ENCODE data around the gene ATP13A3.
"Not testable (repeated sequence)": the region's sequence is repeated elsewhere in the genome, so short reads cannot be mapped to it uniquely, and the experiment has no call there.

ATP13A3 gene

DNA sequence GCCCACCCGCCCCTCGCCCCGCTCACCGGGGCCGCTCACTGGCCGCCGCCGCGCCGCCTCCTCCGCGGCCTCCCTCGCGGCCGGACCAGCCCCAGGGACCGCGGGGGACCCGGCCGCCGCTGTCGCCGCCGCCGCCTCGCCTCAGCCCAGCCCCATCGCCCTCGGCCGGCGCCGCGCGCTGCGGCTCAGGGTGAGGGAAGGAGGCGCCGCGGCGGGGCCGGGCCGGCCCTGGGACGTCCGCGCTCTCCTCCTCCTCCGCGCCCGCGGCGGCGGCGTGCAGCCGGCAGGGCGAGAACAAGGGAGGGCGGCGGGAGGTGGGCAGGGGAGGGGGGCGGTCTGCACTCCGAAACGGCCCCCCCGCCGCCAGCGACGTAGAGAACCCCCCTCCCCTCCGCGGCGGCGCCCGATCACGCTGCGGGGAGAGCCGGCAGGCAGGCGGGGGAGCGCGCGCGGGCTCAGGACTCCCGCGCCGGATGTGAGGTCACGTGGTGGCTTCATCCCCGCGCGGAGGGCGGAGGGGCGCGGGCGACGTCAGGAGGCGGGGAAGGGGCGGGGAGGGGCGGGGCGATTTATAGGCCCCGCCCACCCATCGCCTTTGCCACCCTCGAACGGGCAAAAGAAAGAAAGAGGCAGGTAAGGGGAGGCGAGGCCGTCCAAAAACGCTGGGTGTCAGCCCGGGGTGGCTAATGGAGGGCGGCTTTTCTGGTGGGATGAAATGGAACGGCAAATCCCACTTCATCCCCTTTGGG lies at the start of gene ATP13A3:
ATP13A3 (minus strand) TSS at position 463 of the 749 bp plus-strand sequence. CDS start 24,812 bp downstream, outside the sequence.
- FAIRE-seq: no peak

DNA sequence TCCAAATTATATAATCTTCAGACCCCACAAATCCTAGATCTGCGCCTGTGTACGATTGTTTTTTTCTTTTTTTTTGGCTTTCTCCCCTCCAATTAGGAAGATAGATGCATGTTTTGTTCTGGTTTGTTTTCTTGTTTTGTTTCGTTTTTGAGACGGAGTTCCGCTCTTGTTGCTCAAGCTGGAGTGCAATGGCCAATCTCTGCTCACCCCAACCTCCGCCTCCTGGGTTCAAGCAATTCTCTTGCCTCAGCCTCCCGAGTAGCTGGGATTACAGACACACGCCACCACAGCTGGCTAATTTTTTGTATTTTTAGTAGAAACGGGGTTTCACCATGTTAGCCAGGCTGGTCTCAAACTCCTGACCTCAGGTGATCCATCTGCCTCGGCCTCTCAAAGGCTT lies 48.4 kb upstream of the ATP13A3 start:
- FAIRE-seq: not testable (repeated sequence)

DNA sequence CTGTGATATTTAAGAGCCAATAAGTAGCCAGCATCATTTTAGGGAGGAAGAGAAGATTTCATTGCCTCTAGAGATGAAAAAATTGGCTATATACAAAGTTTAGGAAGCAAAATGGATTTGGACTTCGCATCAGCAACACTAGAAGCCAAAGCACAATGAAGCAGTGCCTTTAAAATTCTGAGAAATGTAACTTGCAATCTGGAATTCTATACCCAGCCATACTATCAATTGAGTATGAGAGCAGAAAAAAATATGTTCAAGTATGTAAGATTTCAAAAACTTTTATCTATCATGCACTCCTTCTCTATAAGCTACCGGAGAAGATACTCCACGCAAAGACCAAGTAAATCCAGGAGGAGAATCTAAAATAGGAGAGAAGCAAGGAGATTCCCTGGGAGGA lies 47.4 kb upstream of the ATP13A3 start:
- no peak for FAIRE-seq

DNA sequence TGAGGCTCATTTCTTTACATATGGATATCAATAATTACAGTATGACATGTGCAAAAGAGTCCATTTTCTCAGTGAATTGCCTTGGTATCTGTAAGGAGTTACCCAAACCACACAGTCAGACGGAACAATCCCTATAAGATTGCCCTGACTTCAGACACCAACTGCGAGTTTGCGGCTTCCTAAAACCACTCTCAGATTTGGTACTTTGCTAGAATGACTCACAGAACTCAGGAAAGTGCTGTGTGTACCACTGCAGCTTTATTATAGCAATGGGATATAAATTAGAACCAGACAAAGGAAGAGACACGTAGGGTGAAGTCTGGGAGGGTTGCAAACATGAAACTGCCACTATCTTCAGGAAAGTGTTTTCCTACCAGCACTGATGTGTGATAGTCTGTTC lies 45.8 kb upstream of the ATP13A3 start:
- no peak for FAIRE-seq

DNA sequence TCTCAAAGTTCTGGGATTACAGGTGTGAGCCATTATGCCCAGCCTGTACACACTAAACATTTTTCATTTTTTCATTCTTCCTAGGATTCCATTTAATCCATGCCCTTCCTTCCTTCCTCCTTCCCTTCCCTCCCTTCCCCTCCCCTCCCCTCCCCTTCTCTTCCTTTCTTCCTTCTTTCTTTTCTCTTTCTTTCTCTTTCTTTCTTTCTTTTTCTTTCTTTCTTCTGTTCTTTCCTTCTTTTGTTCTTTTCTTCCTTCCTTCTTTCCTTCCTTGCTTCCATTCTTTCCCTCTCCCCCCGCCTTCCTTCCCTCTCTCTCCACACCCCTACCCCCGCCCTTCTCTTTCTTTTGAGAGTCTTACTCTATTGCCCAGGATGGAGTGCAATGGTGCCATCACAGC lies 40.9 kb upstream of the ATP13A3 start:
- FAIRE-seq: no peak

DNA sequence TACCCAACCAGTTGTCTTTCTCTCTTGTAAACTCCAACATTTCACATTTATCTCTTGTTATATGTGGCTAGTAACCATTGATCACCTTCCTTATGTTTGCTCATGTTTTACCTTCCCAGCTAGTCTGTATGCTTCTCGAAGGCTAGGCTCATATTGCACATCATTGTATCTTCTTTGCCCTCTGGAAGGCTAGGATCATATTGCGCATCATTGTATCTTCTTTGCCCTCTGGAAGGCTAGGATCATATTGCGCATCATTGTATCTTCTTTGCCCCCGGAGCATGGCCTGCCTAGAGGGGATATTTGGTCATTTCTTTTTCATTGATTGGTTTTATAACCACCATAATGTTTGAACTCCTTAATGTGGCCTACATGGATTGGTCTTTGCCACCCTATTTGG lies 39.4 kb upstream of the ATP13A3 start:
- FAIRE-seq: no peak

DNA sequence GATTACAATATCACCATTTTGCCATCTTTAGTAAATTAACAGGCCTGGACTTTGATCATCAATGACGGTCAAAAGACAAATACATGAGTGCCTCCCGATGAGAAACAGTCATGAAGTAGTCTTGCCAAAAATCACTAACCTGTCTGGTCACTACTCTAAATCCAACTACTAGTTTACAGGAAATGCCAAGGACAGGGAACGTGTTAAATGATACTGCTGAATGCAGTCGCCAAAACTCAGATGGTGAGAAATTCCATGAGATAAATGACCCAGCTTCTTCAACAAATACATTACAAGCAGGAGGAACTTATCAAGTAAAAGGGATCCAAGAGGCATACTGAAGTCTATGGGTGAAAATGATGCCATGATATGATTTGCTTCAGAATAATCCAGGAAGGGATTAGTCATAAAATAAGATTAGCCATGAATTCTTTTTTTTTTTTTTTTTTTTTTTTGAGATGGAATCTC lies 35.8 kb upstream of the ATP13A3 start:
- FAIRE-seq: no peak

DNA sequence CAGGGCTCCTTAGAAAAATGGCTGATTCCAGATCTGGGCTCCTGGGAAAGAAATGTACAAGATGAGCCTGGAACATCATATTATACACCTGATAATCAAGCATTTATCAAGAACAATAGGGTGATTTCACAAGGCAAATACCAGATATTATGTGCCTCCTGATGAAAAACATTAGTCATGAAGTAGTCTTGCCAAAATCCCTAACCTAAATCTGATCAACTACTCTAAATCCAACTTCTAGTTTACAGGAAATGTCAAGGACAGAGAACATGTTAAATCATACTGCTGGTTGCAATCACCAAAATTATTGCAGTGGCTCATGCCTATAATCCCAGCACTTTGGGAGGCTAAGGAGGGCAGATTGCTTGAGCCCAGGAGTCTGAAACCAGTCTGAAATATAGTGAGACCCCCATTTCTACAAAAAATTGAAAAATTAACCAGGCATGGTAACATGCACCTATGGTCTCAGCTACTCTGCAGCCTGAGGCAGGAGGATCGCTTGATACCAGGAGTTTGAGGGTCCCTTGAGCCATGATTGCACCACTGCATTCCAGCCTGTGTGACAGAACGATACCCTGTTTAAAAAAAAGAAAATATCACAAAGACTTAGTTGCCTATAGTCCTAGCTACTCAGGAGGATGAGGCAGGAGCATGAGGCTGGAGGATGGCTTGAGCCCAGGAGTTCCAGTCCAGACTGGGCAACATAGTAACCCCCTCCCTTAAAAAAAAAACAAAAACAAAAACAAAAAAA lies 34.9 kb upstream of the ATP13A3 start:
- no peak for FAIRE-seq

DNA sequence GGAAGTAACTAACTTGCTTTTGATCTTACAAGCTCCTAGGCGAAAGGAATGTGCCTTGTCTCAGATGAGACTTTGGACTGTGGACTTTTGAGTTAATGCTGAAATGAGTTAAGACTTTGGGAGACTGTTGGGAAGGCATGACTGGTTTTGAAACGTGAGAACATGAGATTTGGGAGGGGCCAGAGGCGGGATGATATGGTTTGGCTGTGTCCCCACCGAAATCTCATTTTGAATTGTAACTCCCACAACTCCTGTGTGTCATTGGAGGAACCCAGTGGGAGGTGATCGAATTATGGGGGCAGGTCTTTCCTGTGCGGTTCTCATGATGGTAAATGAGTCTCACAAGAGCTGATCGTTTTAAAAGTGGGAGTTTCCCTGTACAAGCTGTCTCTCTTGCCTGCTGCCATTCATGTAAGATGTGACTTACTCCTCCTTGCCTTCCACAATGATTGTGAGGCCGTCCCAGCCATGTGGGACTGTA lies 33.9 kb upstream of the ATP13A3 start:
- FAIRE-seq: not testable (repeated sequence)

DNA sequence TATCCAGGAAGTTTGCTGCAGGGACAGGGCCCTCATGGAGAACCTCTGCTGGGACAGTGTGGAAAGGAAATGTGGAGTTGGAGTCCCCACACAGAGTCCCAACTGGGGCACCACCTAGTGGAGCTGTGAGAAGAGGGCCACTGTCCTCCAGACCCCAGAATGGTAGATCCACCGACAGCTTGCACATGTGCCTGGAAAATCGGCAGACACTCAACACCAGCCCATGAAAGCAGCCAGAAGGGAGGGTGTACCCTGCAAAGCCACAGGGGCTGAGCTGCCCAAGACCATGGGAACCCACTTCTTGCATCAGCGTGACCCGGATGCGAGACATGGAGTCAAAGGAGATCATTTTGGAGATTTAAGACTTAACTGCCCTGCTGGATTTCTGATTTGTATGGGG lies 33.4 kb upstream of the ATP13A3 start:
- not testable (repeated sequence) for FAIRE-seq

DNA sequence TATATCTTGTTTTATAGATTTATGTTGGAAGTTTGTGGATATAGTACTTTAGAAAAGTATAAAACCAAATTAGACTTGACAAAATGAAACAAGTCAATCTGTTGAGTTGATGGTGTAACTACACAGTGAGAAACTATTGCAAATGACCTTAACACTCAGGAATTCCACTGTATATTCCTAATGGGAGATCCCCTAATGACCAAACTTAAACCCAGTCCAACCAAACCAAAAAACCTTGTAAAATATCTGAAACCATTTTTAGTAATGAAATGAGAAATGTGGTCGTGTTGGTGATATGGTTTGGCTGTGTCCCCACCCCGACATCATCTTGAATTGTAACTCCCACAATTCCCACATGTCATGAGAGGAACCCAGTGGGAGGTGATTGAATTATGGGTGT lies 31.9 kb upstream of the ATP13A3 start:
- no peak for FAIRE-seq

DNA sequence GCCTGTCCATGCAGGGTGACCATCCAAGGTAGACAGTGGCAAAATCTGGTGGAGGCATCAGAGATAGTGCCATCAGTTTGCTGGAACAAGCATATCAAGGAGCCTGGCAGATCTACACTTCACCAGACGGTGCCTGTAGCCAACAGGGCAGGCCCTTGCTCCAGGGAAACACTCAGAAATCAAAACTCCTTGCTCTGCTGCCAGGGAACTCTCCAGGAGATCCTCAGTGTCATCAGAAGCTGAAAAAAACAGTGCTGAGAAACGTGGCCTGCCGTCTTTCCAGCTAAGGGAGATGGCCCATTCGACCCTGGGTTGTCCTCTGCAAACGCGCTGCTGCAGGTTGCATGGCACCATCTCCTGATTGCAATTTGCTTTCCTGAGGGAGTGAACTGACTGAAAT lies 30.5 kb upstream of the ATP13A3 start:
- FAIRE-seq: no peak

DNA sequence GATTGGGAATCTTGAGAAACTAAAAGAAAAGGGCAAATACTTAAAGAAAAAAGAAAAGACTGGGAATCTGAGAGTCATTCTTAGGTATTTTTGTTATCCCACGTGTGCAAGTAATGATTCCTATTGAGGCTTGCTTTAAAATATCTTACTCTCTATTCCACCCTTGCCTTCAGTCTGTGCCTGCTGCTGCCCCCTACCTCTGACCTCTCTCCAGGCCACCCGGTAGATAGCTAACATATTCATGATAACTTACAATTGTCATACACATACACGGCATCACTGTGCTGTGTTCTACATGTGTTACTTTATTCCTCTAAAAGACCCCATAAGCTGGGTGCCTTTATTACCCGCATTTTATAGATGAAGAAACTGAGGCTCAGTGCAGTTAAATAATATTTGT lies 27.8 kb upstream of the ATP13A3 start:
- no peak for FAIRE-seq

DNA sequence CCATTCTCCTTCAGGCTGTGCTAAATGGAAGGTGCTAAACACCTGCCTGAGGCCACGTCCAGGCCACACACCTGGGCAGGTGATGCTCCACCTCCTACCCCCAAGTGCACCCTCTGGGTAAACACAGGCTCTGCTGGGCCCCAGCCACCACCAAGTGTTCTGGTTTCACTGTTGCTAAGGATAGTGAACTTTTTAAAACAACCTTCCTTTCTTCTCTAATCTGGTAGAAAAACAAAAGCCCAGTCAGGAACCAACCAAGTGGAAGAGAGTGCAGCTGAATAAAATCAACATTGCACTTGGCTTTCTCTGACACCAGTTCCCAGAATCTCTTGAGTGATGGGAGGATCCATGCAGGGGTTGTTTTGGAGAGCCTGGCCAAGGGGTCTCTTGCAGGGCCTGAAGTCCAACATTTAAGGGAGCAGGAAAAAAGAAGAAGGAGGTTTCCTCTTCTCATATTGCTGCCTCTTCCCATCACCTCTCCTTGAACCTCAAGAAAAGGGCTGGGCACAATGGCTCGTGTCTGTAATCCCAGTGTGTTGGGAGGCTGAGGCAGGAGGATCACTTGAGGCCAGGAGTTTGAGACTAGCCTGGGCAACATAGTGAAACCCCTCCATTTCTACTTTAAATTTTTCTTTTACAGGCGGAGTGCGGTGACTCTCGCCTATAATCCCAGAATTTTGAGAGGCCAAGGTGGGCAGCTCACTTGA lies 26.2 kb upstream of the ATP13A3 start:
- no peak for FAIRE-seq

DNA sequence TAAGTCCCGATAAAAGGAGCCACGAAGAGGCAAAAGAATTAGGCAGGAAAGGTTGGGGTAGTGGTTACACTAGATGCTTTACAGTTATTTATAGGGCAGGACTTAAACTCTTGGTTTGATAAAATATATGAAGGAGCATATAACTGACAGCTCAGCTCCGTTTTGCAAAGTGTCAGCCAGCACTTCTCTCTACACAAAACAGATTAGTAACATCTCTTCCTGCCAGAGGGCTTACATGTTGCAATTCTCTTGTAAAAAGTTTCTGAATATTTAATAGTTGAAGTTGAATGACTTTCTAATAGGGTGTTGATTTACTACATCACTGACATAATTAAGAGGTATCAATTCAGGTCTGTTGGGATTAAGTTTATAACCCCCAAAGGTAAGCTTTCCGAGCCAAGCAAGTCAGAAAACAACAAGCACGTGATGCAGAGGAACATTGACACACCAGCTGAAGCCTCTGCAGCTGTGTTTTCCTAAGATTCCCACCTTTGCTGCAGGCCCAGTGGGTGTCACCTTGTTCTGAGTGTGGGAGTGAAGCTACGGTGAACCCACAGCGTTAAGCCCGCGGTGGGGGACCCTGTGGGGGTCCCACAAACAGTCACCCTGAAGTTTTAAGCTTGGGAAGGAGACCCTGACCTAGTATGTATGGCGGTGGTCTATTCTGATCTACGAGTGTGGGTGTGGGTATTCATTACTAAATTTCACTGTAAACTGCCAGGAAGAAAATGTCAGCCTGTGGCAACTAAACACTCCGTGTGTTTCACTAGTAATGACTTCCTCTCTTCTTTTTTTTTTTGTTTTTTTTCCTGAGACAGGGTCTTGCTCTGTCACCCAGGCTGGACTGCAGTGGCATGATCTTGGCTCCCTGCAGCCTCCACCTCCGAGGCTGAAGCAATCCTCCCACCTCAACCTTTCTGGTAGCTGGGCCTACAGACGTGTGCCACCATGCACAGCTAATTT lies 22.0 kb upstream of the ATP13A3 start:
- FAIRE-seq: no peak

DNA sequence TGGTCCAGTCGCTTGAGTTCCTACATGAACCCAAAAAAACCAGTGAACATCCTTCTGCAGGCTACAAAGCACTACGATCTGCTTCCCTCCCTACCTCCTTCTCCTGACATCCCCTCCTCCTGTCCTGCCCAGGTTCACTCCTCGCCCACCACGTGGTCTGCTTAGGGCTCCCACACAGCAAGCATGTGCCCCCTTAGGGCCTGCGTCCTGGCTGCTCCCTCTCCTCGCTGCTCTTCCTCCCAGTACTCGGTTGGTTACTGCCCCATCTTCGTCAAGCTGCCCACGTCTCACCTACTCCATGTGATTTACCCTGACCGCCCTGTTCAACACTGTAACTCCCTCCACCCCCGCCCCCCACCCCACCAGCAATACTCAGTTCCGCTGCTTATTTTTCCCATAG lies 20.8 kb upstream of the ATP13A3 start:
- no peak for FAIRE-seq

DNA sequence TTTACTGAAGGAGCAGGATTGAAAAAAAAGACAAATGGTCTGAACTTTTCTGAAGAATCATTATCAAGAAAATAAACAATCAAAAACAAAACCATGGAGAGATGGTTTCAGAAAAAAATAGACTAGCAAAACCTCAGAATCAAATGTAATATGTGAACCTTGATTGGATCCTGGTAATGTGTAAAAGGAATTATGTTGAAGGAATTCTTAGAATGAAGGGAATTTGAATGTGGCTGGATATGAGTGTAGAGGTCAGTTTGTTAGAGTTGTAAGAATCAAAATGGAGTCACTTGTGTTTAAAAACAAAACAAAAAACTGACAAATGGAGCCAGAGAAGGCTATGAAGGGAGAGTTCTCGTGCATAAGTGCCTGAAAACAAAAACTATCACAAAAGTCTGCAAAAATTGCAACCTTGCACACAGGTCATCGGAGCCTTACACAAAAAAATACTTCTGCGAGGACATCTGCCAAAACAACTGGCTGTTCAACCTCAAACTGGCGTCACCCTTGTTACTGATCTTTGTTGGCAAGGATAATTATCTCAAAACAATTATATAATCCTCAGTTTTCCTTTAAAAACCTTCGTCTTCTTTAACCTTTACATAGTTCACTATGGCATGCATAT lies 19.1 kb upstream of the ATP13A3 start:
- FAIRE-seq: no peak

DNA sequence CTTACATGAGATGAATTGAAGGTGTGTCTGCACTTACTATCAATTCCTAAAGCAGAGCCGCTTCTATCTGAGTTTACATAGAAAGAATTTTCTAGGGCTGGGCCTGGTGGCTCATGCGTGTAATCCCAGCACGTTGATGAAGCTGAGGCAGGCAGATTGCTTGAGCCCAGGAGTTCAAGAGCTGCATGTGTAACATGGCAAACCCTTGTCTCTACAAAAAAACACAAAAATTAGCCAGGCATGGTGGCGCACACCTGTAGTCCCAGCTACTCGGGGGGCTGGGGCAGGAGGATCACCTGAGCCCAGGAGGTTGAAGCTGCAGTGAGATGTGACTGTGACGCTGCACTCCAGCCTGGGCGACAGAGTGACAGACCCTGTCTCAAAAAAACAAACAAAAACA lies 18.1 kb upstream of the ATP13A3 start:
- no peak for FAIRE-seq

DNA sequence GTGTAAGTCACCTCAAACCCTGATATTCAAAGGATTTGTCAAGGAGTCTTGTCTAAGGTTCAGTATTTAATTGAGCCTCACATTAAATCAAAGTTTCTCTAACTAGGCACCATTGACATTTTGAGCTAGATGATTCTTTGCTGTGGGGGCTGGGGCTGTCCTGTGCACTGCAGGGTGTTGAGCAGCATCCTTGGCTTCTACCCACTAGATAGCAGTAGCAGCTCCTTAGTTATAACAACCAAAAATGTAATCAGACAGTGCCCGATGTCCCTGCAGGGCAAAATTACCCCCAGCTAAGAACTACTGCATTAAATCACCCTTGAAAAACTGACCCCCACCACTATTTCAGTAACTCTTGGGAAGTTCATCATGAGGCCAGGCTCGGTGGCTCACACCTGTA lies 17.3 kb upstream of the ATP13A3 start:
- FAIRE-seq: no peak

DNA sequence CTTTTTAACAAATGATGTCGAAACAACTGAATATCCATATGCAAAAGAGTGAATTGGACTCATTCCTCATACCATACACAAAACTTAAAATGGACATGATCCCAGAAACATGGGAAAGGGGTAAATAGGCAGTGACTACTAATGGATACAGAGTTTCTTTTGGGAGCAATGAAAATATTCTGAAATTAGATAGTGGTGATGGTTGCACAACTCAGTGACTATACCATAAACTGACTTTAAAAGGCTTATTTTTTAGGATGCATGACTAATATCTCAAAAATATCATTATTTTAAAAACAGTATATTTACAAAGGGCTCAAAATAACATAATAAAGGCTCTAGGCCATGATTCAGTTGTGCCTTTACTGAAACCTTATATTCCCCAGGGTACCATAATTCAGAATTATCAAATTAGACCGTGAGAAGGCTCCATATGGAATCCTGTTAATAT lies 16.3 kb upstream of the ATP13A3 start:
- no peak for FAIRE-seq

DNA sequence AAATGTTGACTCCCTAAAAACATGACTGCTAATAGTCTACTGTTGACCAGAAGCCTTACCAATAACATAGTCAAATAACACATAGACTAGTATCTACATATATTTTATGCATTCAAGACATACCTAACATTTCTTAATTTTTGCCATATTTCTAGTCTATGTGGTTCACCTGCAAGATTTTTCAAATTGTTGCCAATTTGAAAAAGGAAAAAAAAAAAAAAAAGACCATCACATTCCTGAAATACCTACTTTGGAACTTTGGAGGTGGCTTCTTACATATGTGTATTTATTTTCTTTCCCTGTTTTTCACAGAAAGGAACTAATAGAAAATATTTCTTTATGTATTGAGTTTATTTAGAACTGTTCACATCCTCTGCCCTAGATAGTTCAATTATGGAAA lies 13.4 kb upstream of the ATP13A3 start:
- no peak for FAIRE-seq

DNA sequence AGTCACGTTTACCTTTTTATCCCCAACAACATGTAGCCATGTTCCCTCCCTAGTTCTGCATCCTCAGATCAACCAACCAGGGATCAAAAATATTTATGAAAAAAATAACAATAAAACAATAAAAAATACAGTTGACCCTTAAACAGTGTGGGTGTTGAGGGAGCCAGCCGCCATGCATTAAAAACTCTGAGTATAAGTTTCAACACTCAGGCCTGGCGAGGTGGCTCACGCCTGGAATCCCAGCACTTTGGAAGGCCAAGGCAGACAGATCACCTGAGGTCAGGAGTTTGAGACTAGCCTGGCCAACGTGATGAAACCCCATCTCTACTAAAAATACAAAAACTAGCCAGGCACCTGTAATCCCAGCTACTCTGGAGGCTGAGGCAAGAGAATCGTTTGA lies 12.7 kb upstream of the ATP13A3 start:
- FAIRE-seq: not testable (repeated sequence)

Data from A204.1 (cell line).